Renal cortical epithelial cell (primary cell): ENCODE data around the gene TEX22. TPM values are rescaled to one million over a fixed set of nuclear protein-coding genes. Genes with fewer than 3 reads are reported as not detected.

Experiments
- DNase-seq: peaks from one replicate; pipeline ENCODE4 v3.0.0-alpha.2; 2011; ENCODE audit warnings: low read depth
- total RNA-seq: library from RNA; depleted of rRNA; stranded (reverse); fragments of >200 nt; gene quantifications from 2 replicates; pipeline ENCODE4 v1.2.3, GENCODE V29; 2014

The TEX22 gene
- total RNA-seq, 1 donor from 2014 or later: 0.60 TPM

GRCh38 chr14:105384605-105385321 lies 13.6 kb upstream of the TEX22 start:
- no peak for DNase-seq

GRCh38 chr14:105385322-105385637 lies 13.1 kb upstream of the TEX22 start:
- DNase-seq: no peak

GRCh38 chr14:105385698-105386365 lies 12.5 kb upstream of the TEX22 start:
- DNase-seq: no peak

- no peak for DNase-seq
These were observed 11.5 kb upstream of the TEX22 start for GRCh38 chr14:105386581-105387529.

- no peak for DNase-seq
These were observed 10.8 kb upstream of the TEX22 start for GRCh38 chr14:105387530-105387922.

GRCh38 chr14:105388110-105388951 lies 10.0 kb upstream of the TEX22 start:
- no peak for DNase-seq

- no peak for DNase-seq
These were observed 9.4 kb upstream of the TEX22 start for GRCh38 chr14:105388976-105389375.

- no peak for DNase-seq
These were observed 8.8 kb upstream of the TEX22 start for GRCh38 chr14:105389534-105389933.

- DNase-seq: no peak
These were observed 8.1 kb upstream of the TEX22 start for GRCh38 chr14:105389976-105390848.

GRCh38 chr14:105390849-105391500 lies 7.4 kb upstream of the TEX22 start:
- DNase-seq: no peak

- DNase-seq: no peak
These were observed 6.8 kb upstream of the TEX22 start for GRCh38 chr14:105391541-105391940.

- DNase-seq: no peak
These were observed 5.9 kb upstream of the TEX22 start for GRCh38 chr14:105392131-105393090.

- DNase-seq: no peak
These were observed 5.2 kb upstream of the TEX22 start for GRCh38 chr14:105393151-105393550.

GRCh38 chr14:105394714-105395537 lies 3.4 kb upstream of the TEX22 start:
- DNase-seq: no peak

GRCh38 chr14:105395538-105395854 lies 2.8 kb upstream of the TEX22 start:
- no peak for DNase-seq

- no peak for DNase-seq
These were observed 897 bp upstream of the TEX22 start for GRCh38 chr14:105397350-105397931.

- DNase-seq: no peak
These were observed 558 bp downstream of the TEX22 start for GRCh38 chr14:105398726-105399465.
